Mesendoderm (in vitro differentiated cells): ENCODE results near the gene GREM2.

Source experiments
- DNase-seq: peaks from one replicate; pipeline ENCODE4 v3.0.0; 2013
- H2AK5ac ChIP-seq: 2 replicates; pipeline ENCODE4 v1.6.1; 2013; ENCODE audit warnings: low read length, inconsistent platforms
- H2BK120ac ChIP-seq: 2 replicates; pipeline ENCODE4 v1.6.1; 2013; ENCODE audit warnings: low read depth, mild to moderate bottlenecking, low read length, moderate library complexity, mixed read lengths
- H2BK15ac ChIP-seq: replicated peaks from 2 replicates; pipeline ENCODE4 v1.6.1; 2013; ENCODE audit warnings: low read depth, mild to moderate bottlenecking, moderate library complexity
- H2BK5ac ChIP-seq: 2 replicates; pipeline ENCODE4 v1.6.1; 2013; ENCODE audit warnings: low read length, inconsistent platforms
- H3K18ac ChIP-seq: 2 replicates; pipeline ENCODE4 v1.6.1; 2013; ENCODE audit warnings: mild to moderate bottlenecking, low read length, mixed read lengths
- H3K23ac ChIP-seq: one replicate; pipeline ENCODE4 v1.6.1; 2013; ENCODE audit warnings: low read length
- H3K27ac ChIP-seq: 2 replicates; pipeline ENCODE4 v1.5.1; 2013; ENCODE audit warnings: low read depth, mild to moderate bottlenecking, inconsistent platforms, low read length, moderate library complexity
- H3K27me3 ChIP-seq: 2 replicates; pipeline ENCODE4 v1.6.1; 2013; ENCODE audit warnings: low read length, control low read depth, mild to moderate bottlenecking, inconsistent platforms; ENCODE audit not compliant: insufficient read depth, poor library complexity
- H3K36me3 ChIP-seq: 2 replicates; pipeline ENCODE4 v1.6.1; 2013; ENCODE audit warnings: low read length, inconsistent platforms; ENCODE audit not compliant: control insufficient read depth, insufficient read depth
- H3K4ac ChIP-seq: one replicate; pipeline ENCODE4 v1.6.1; 2013; ENCODE audit warnings: low read depth, mild to moderate bottlenecking, low read length, moderate library complexity
- H3K4me1 ChIP-seq: 2 replicates; pipeline ENCODE4 v1.6.1; 2013; ENCODE audit warnings: low read depth, low read length, inconsistent platforms; ENCODE audit not compliant: control insufficient read depth
- H3K4me2 ChIP-seq: 2 replicates; pipeline ENCODE4 v1.6.1; 2013; ENCODE audit warnings: low read length
- H3K4me3 ChIP-seq: 2 replicates; pipeline ENCODE4 v1.5.1; 2013; ENCODE audit warnings: mild to moderate bottlenecking, low read length
- H3K56ac ChIP-seq: one replicate; pipeline ENCODE4 v1.6.1; 2013; ENCODE audit warnings: low read length
- H3K79me1 ChIP-seq: 2 replicates; pipeline ENCODE4 v1.6.1; 2013; ENCODE audit warnings: low read length, inconsistent platforms
- H3K79me2 ChIP-seq: 2 replicates; pipeline ENCODE4 v1.6.1; 2013; ENCODE audit warnings: mild to moderate bottlenecking, low read length; ENCODE audit not compliant: control insufficient read depth, insufficient read depth
- H3K9ac ChIP-seq: 2 replicates; pipeline ENCODE4 v1.6.1; 2013; ENCODE audit warnings: low read length, inconsistent platforms
- H4K5ac ChIP-seq: one replicate; pipeline ENCODE4 v1.6.1; 2013; ENCODE audit warnings: low read length
- H4K8ac ChIP-seq: one replicate; pipeline ENCODE4 v1.6.1; 2013; ENCODE audit warnings: low read depth, mild to moderate bottlenecking, control low read depth, low read length, moderate library complexity
- WGBS: extraction: QIAGEN DNeasy Blood & Tissue Kit; methylation state at CpG from one replicate; pipeline ENCODE4 v1.1.7; 2013; ENCODE audit warnings: low lambda C conversion rate, missing lambda C conversion rate; ENCODE audit not compliant: insufficient coverage; ENCODE audit errors: extremely low coverage; 5-methylcytosine and 5-hydroxymethylcytosine counted together

The GREM2 gene

DNA sequence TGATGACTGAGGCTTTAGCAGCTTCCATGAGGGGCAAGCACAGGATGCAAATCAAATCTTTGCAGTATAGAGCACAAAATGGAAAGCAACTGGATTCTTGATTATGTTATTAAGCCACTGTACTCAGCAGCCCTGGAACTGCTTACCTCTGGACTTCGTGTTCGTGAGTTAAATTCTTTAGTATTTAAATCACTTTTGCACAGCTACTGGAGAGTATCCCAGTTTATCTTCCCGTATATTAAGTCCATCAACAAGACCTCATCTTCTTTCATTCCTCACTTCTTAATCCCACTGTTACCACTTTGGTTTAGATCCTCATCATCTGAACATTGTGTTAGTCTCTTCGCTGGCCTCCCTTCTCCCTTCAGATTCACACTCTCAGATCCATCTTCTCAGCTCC is 108.9 kb downstream of the GREM2 start:
- H2BK120ac ChIP-seq: no peak overlapping the region
- no peaks in the 10 kb centered on the region for H3K79me1 ChIP-seq
- no peak overlapping the region for H3K4me3 ChIP-seq
- H3K36me3 ChIP-seq: no peaks in the 10 kb centered on the region
- no peak overlapping the region for H3K23ac ChIP-seq
- no peaks in the 10 kb centered on the region for H3K27me3 ChIP-seq
- no peak overlapping the region for H2BK5ac ChIP-seq
- H2BK15ac ChIP-seq: no peak overlapping the region
- no peak overlapping the region for H3K9ac ChIP-seq
- no peaks in the 10 kb centered on the region for H3K4me1 ChIP-seq
- no peak overlapping the region for H2AK5ac ChIP-seq
- H4K8ac ChIP-seq: no peak overlapping the region
- H3K4me2 ChIP-seq: no peak overlapping the region
- no peak overlapping the region for H3K27ac ChIP-seq
- WGBS: no CpG with 5 or more reads among the region's 4 CpGs
- H3K79me2 ChIP-seq: no peaks in the 10 kb centered on the region
- H4K5ac ChIP-seq: no peak overlapping the region
- H3K18ac ChIP-seq: no peak overlapping the region
- no peak for DNase-seq
- H3K4ac ChIP-seq: no peak overlapping the region
- H3K56ac ChIP-seq: no peak overlapping the region

DNA sequence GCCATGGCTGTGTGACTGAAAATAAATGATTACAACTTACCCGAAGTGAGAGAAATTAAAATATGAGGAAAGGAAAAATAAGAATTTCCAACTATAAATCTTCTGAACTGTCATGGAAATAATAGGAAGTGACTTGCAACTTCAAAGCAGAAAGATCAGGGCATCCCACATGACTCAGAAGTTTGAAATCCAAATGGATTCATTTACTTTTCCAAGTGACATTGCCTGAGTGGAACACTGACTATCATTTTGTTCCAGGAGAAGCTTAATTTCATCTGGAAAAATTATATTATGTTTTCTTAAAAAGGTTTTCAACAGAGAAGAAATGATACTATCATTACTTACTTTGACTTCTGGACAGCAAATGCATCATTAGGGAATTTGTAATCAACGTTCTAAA is 110.8 kb downstream of the GREM2 start:
- Histone ChIP-seq H3K23ac (no peak overlapping the region), H4K8ac (no peak overlapping the region), H2BK120ac (no peak overlapping the region), H3K4ac (no peak overlapping the region), H3K56ac (no peak overlapping the region), H3K18ac (no peak overlapping the region), H2BK15ac (no peak overlapping the region), H3K27ac (no peak overlapping the region), H2AK5ac (no peak overlapping the region), H4K5ac (no peak overlapping the region), H2BK5ac (no peak overlapping the region), H3K27me3 (no peaks in the 10 kb centered on the region), H3K36me3 (no peaks in the 10 kb centered on the region), H3K79me1 (no peaks in the 10 kb centered on the region), H3K79me2 (no peaks in the 10 kb centered on the region), H3K4me1 (no peaks in the 10 kb centered on the region), H3K9ac (no peak overlapping the region), H3K4me3 (no peak overlapping the region), H3K4me2 (no peak overlapping the region)
- no peak for DNase-seq
- WGBS: no CpG with 5 or more reads among the region's 2 CpGs

DNA sequence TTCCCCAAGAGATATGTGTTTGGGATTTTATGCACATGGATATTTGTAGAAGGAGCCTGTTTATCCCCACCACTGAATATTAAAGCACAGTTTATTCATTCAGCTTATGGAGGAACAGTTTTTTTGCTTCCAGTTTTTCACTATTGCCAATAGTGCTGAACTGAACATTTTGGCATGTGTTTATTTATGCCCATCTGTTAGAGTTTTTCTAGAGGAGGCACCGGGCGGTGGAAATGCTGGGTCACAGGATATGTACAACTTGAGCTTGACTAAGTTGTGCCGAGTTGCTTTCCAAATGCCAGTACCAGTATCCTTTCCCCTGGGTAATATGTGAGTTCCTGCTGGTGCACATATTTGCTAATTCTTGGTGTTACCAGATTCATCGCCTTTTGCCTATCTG is 111.3 kb downstream of the GREM2 start:
- no CpG with 5 or more reads among the region's 4 CpGs for WGBS
- H3K9ac ChIP-seq: no peak overlapping the region

DNA sequence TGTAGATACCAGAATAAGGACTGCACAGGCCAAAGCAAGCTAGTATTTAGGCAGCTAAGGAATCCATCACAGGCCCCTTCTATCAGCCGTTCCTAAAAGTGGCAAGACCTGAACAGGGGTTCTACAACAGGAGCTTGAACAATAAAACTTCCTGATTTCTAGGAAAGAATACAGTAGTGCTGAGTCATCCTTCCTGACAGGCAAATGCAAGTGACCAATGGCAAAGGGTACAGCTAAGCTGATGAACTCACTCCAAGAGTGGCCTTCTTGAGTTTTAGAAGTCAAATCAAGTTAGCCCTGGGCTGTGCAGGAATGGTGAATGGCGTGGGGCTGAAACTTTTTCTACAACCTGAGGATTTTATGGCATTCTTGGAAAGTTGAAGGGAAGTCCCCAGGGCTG is 112.9 kb downstream of the GREM2 start:
- no peak overlapping the region for H3K4me3 ChIP-seq
- H3K27ac ChIP-seq: no peak overlapping the region
- no peak overlapping the region for H3K9ac ChIP-seq
- H3K79me1 ChIP-seq: no peaks in the 10 kb centered on the region
- H3K79me2 ChIP-seq: no peaks in the 10 kb centered on the region
- H3K4me1 ChIP-seq: no peaks in the 10 kb centered on the region
- no CpG with 5 or more reads among the region's 2 CpGs for WGBS
- peak; percentile 69 for DNase-seq
- no peak overlapping the region for H3K4ac ChIP-seq
- H4K8ac ChIP-seq: no peak overlapping the region
- peak overlapping the region; percentile 20 for H3K56ac ChIP-seq
- peak overlapping the region; percentile 16 for H2BK120ac ChIP-seq
- H3K23ac ChIP-seq: no peak overlapping the region
- peak overlapping the region; percentile 89 for H3K18ac ChIP-seq
- peak overlapping the region; percentile 78 for H4K5ac ChIP-seq
- H3K36me3 ChIP-seq: no peaks in the 10 kb centered on the region
- no peaks in the 10 kb centered on the region for H3K27me3 ChIP-seq
- no peak overlapping the region for H3K4me2 ChIP-seq
- no peak overlapping the region for H2BK5ac ChIP-seq
- no peak overlapping the region for H2AK5ac ChIP-seq
- no peak overlapping the region for H2BK15ac ChIP-seq

More for the DNA sequence above, 111.3 kb downstream of the GREM2 start:
- Histone ChIP-seq H3K4me2 (no peak overlapping the region), H2BK5ac (no peak overlapping the region), H3K27me3 (no peaks in the 10 kb centered on the region), H3K27ac (no peak overlapping the region), H3K4me1 (no peaks in the 10 kb centered on the region), H3K79me2 (no peaks in the 10 kb centered on the region), H3K4me3 (no peak overlapping the region), H3K4ac (no peak overlapping the region), H2BK120ac (no peak overlapping the region), H3K23ac (no peak overlapping the region), H2BK15ac (no peak overlapping the region), H3K79me1 (no peaks in the 10 kb centered on the region), H3K18ac (no peak overlapping the region), H3K56ac (no peak overlapping the region), H4K5ac (no peak overlapping the region), H3K36me3 (no peaks in the 10 kb centered on the region), H4K8ac (no peak overlapping the region), H2AK5ac (no peak overlapping the region)
- DNase-seq: no peak

DNA sequence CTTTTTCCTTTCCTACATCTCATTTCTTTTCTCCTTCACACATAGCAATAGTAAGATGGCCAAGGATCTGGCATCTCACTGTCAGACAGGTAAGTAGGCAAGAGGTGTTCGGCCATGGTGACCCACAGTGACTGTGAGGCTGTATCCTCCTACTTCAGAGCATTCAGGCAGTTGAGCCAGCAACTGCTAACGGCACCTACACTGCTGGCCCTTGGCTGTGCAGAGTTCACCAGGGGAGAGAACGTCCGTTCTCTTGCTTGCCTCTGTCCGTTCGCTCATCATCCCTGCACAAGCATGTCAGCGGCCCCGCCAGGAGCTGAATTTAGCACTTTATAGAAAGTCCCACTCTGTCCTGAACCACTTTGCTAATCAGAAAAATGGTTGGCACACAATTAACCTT is 113.6 kb downstream of the GREM2 start:
- DNase-seq: no peak
- H3K56ac ChIP-seq: no peak overlapping the region
- H3K79me1 ChIP-seq: no peaks in the 10 kb centered on the region
- no peak overlapping the region for H2BK120ac ChIP-seq
- no peak overlapping the region for H2AK5ac ChIP-seq
- H2BK15ac ChIP-seq: no peak overlapping the region
- WGBS: no CpG with 5 or more reads among the region's 8 CpGs
- H4K8ac ChIP-seq: no peak overlapping the region
- no peak overlapping the region for H3K18ac ChIP-seq
- no peak overlapping the region for H3K23ac ChIP-seq
- no peaks in the 10 kb centered on the region for H3K27me3 ChIP-seq
- H2BK5ac ChIP-seq: no peak overlapping the region
- no peaks in the 10 kb centered on the region for H3K4me1 ChIP-seq
- H3K4me2 ChIP-seq: no peak overlapping the region
- no peak overlapping the region for H3K4ac ChIP-seq
- H3K4me3 ChIP-seq: no peak overlapping the region
- H3K9ac ChIP-seq: no peak overlapping the region
- H4K5ac ChIP-seq: no peak overlapping the region
- no peaks in the 10 kb centered on the region for H3K36me3 ChIP-seq
- H3K79me2 ChIP-seq: no peaks in the 10 kb centered on the region
- no peak overlapping the region for H3K27ac ChIP-seq

DNA sequence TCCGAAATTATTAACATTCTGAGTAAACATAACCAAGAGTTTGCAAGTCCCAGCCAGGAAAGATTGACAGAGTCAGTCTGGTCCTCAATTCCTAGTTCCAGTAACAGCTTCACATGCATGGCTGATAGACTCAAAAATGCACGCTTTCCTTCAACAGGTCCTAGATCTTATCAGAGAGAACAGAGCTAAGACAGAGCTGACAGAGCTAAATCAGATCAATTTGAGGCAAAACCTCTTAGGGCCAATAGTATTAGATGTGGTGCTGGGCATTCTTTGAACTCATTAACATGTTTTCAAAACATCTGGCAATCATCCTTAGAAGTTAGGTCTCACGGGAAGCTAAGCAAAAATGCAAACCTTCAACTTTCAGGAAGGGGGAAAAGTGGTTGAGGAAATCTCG is 114.0 kb downstream of the GREM2 start:
- H3K9ac ChIP-seq: no peak overlapping the region
- no peak overlapping the region for H3K4me2 ChIP-seq
- no peak overlapping the region for H3K23ac ChIP-seq
- no peak overlapping the region for H3K27ac ChIP-seq
- H3K4ac ChIP-seq: no peak overlapping the region
- H4K5ac ChIP-seq: no peak overlapping the region
- H2BK15ac ChIP-seq: no peak overlapping the region
- H4K8ac ChIP-seq: no peak overlapping the region
- H3K56ac ChIP-seq: no peak overlapping the region
- DNase-seq: no peak
- WGBS: no CpG with 5 or more reads among the region's 4 CpGs
- H3K79me1 ChIP-seq: no peaks in the 10 kb centered on the region
- H3K27me3 ChIP-seq: no peaks in the 10 kb centered on the region
- no peak overlapping the region for H3K18ac ChIP-seq
- no peaks in the 10 kb centered on the region for H3K4me1 ChIP-seq
- H2AK5ac ChIP-seq: no peak overlapping the region
- no peak overlapping the region for H2BK120ac ChIP-seq
- H3K4me3 ChIP-seq: no peak overlapping the region
- no peak overlapping the region for H2BK5ac ChIP-seq
- H3K79me2 ChIP-seq: no peaks in the 10 kb centered on the region
- no peaks in the 10 kb centered on the region for H3K36me3 ChIP-seq
